H9 (cell line): Measurements from ENCODE around the gene RHOJ. TPM values are rescaled to one million over a fixed set of nuclear protein-coding genes. Genes with fewer than 3 reads are reported as not detected.
"Not testable (repeated sequence)": the region's sequence is repeated elsewhere in the genome, so short reads cannot be mapped to it uniquely, and the experiment has no call there.

Experiments used
- DNase-seq: peaks from one replicate; pipeline ENCODE4 v3.0.0-alpha.2; 2017
- H2AFZ ChIP-seq: one replicate; pipeline ENCODE4 v1.6.1; 2013; ENCODE audit warnings: mild to moderate bottlenecking, low read length, control low read depth, moderate library complexity
- H2AK5ac ChIP-seq: 2 replicates; pipeline ENCODE4 v1.6.1; 2013; ENCODE audit warnings: low read length, control low read depth, mixed read lengths; ENCODE audit not compliant: insufficient read length
- H2BK120ac ChIP-seq: one replicate; pipeline ENCODE4 v1.6.1; 2013; ENCODE audit warnings: low read depth, mild to moderate bottlenecking, low read length, control low read depth, inconsistent platforms; ENCODE audit not compliant: poor library complexity, severe bottlenecking
- H2BK12ac ChIP-seq: 2 replicates; pipeline ENCODE4 v1.6.1; 2013; ENCODE audit warnings: low read length, control low read depth, mixed read lengths, low read depth; ENCODE audit not compliant: insufficient read length
- H2BK15ac ChIP-seq: 2 replicates; pipeline ENCODE4 v1.6.1; 2013; ENCODE audit warnings: low read depth, low read length, control low read depth
- H2BK20ac ChIP-seq: one replicate; pipeline ENCODE4 v1.6.1; 2013; ENCODE audit warnings: low read depth, mild to moderate bottlenecking, low read length, control low read depth, inconsistent platforms; ENCODE audit not compliant: poor library complexity, severe bottlenecking
- H2BK5ac ChIP-seq: 2 replicates; pipeline ENCODE4 v1.6.1; 2013; ENCODE audit warnings: low read length, control low read depth, mixed read lengths; ENCODE audit not compliant: insufficient read length
- H3K14ac ChIP-seq: 2 replicates; pipeline ENCODE4 v1.6.1; 2013; ENCODE audit warnings: low read length, control low read depth; ENCODE audit not compliant: insufficient read depth
- H3K18ac ChIP-seq: 2 replicates; pipeline ENCODE4 v1.6.1; 2013; ENCODE audit warnings: low read depth, mild to moderate bottlenecking, mixed read lengths, low read length, control low read depth; ENCODE audit not compliant: insufficient read length
- H3K23ac ChIP-seq: 2 replicates; pipeline ENCODE4 v1.6.1; 2013; ENCODE audit warnings: low read length, control low read depth, mixed read lengths, low read depth; ENCODE audit not compliant: insufficient read length
- H3K23me2 ChIP-seq: 2 replicates; pipeline ENCODE4 v1.6.1; 2013; ENCODE audit warnings: low read depth, mild to moderate bottlenecking, mixed read lengths, low read length, control low read depth; ENCODE audit not compliant: insufficient read length, poor library complexity, severe bottlenecking
- H3K27ac ChIP-seq: 2 replicates; pipeline ENCODE4 v1.5.1; 2013; ENCODE audit warnings: low read length, control low read depth, mixed read lengths, low read depth; ENCODE audit not compliant: insufficient read length
- H3K27me3 ChIP-seq: 2 replicates; pipeline ENCODE4 v1.6.1; 2013; ENCODE audit warnings: low read length, control low read depth, inconsistent platforms; ENCODE audit not compliant: insufficient read depth
- H3K4ac ChIP-seq: 2 replicates; pipeline ENCODE4 v1.6.1; 2013; ENCODE audit warnings: low read depth, mild to moderate bottlenecking, control low read depth, inconsistent platforms, low read length, moderate library complexity
- H3K4me1 ChIP-seq: 2 replicates; pipeline ENCODE4 v1.6.1; 2013; ENCODE audit warnings: low read length, control low read depth, inconsistent platforms; ENCODE audit not compliant: insufficient read depth
- H3K4me2 ChIP-seq: 2 replicates; pipeline ENCODE4 v1.6.1; 2013; ENCODE audit warnings: low read length, control low read depth, mixed read lengths; ENCODE audit not compliant: insufficient read length, insufficient read depth
- H3K56ac ChIP-seq: 2 replicates; pipeline ENCODE4 v1.6.1; 2013; ENCODE audit warnings: low read depth, mild to moderate bottlenecking, mixed read lengths, low read length, control low read depth; ENCODE audit not compliant: insufficient read length
- H3K79me1 ChIP-seq: 2 replicates; pipeline ENCODE4 v1.6.1; 2013; ENCODE audit warnings: low read depth, mild to moderate bottlenecking, moderate library complexity, low read length, control low read depth, inconsistent platforms; ENCODE audit not compliant: insufficient read depth, poor library complexity, severe bottlenecking
- H3K79me2 ChIP-seq: 2 replicates; pipeline ENCODE4 v1.6.1; 2013; ENCODE audit warnings: low read length, control low read depth, inconsistent platforms; ENCODE audit not compliant: insufficient read depth
- H3K9ac ChIP-seq: 2 replicates; pipeline ENCODE4 v1.6.1; 2013; ENCODE audit warnings: low read length, control low read depth, mixed read lengths; ENCODE audit not compliant: insufficient read length; ENCODE audit errors: extremely low read depth
- H3K9me3 ChIP-seq: one replicate; pipeline ENCODE4 v1.6.1; 2013; ENCODE audit warnings: low read depth, low read length, inconsistent platforms; ENCODE audit not compliant: control insufficient read depth
- H3T11ph ChIP-seq: one replicate; pipeline ENCODE4 v1.6.1; 2013; ENCODE audit warnings: mild to moderate bottlenecking, low read length, control low read depth, inconsistent platforms
- H4K20me1 ChIP-seq: one replicate; pipeline ENCODE4 v1.6.1; 2013; ENCODE audit not compliant: control insufficient read depth, insufficient read length, insufficient read depth
- H4K5ac ChIP-seq: 2 replicates; pipeline ENCODE4 v1.6.1; 2013; ENCODE audit warnings: low read depth, mild to moderate bottlenecking, mixed read lengths, low read length, control low read depth; ENCODE audit not compliant: insufficient read length
- H4K8ac ChIP-seq: replicated peaks from 2 replicates; pipeline ENCODE4 v1.6.1; 2013; ENCODE audit warnings: low read length, control low read depth, mixed read lengths, low read depth; ENCODE audit not compliant: insufficient read length
- H4K91ac ChIP-seq: 2 replicates; pipeline ENCODE4 v1.6.1; 2013; ENCODE audit warnings: low read depth, mild to moderate bottlenecking, moderate library complexity, mixed read lengths, low read length, control low read depth; ENCODE audit not compliant: insufficient read length
- H3K27ac Mint-ChIP-seq, 3 experiments: 2 replicates in 2 of 3; 3 replicates in 1 of 3; pipeline ENCODE4 v1.8.0; 2020 to 2021; ENCODE audit warnings: mixed read lengths in 3 of 3, mild to moderate bottlenecking in 1 of 3, moderate library complexity in 1 of 3
- H3K27me3 Mint-ChIP-seq: 2 replicates; pipeline ENCODE4 v1.8.0; 2021; ENCODE audit warnings: low read depth, mild to moderate bottlenecking, moderate library complexity, mixed read lengths
- H3K36me3 Mint-ChIP-seq, 3 experiments: 2 replicates in 2 of 3; 3 replicates in 1 of 3; pipeline ENCODE4 v1.8.0; 2020 to 2021; ENCODE audit warnings: low read depth in 3 of 3, mixed read lengths in 3 of 3; ENCODE audit not compliant: insufficient read depth in 1 of 3
- H3K4me1 Mint-ChIP-seq, 2 experiments: 2 replicates each; pipeline ENCODE4 v1.8.0; 2020; ENCODE audit warnings: mixed read lengths in 2 of 2
- H3K4me3 Mint-ChIP-seq, 2 experiments: 2 replicates in 1 of 2; 3 replicates in 1 of 2; pipeline ENCODE4 v1.8.0; 2020 to 2021; ENCODE audit warnings: mild to moderate bottlenecking in 2 of 2, mixed read lengths in 2 of 2, moderate library complexity in 1 of 2
- H3K9me3 Mint-ChIP-seq, 2 experiments: 2 replicates in 1 of 2; 3 replicates in 1 of 2; pipeline ENCODE4 v1.8.0; 2020; ENCODE audit warnings: mild to moderate bottlenecking in 2 of 2, mixed read lengths in 2 of 2, moderate library complexity in 1 of 2
- CTCF ChIP-seq: fragments of 200-600 bp; sonication (generic); conservative IDR thresholded peaks from 3 replicates; pipeline ENCODE4 v1.8.0; 2021; ENCODE audit warnings: antibody characterized with exemption, mild to moderate bottlenecking
- WGBS: extraction: QIAGEN DNeasy Blood & Tissue Kit; methylation state at CpG from one replicate; pipeline ENCODE4 v1.1.7; 2013; ENCODE audit warnings: missing lambda C conversion rate, low lambda C conversion rate, mixed read lengths; ENCODE audit not compliant: insufficient read length; ENCODE audit errors: extremely low coverage; 5-methylcytosine and 5-hydroxymethylcytosine counted together
- total RNA-seq: library from RNA; stranded (reverse); gene quantifications from 2 replicates; pipeline ENCODE4 v1.2.1, GENCODE V29; 2021

The RHOJ gene
- total RNA-seq, 1 experiment from 2014 or later, result not detected

DNA sequence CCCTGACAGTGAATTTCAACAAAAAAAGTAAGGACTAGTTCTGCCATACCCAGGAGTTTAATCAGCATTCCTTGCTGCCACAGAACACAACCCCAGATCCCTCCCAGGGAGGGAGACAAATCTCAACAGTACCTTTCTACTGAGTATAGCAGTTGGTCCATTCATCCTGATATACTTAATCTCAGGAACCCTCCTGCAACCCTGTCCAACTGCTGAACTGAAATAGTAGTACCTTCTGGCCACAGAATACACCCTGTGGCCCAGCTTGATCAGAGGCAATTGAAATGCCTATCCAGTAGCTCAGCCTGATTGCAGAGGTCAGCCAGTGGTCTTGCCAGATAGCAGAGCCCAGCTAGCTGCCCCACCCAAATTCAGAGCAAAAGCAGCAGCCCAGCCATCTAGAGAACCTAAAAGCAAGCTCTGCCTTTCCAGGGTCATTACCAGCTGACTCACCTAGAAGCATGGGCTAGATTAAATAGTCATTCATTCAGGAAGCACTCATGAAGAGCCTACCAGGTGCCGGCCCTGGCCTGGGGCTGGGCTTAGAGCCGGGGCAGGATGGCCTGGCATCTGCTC, 40.0 kb upstream of the RHOJ start:
- no peak overlapping the region for H3K27ac ChIP-seq
- H2BK12ac ChIP-seq, result no peak overlapping the region
- H3K9me3 ChIP-seq, result peaks cover 5% of the 10 kb centered on the region
- H4K20me1 ChIP-seq, result no peaks in the 10 kb centered on the region
- H2AFZ ChIP-seq, result no peak overlapping the region
- no peak for TF ChIP-seq CTCF
- no peak overlapping the region for H3T11ph ChIP-seq
- no peak overlapping the region for H2BK20ac ChIP-seq
- no peak overlapping the region for H3K23ac ChIP-seq
- H3K23me2 ChIP-seq, result no peaks in the 10 kb centered on the region
- H3K56ac ChIP-seq, result no peak overlapping the region
- H3K18ac ChIP-seq, result no peak overlapping the region
- no peak overlapping the region for H2BK5ac ChIP-seq
- no peaks in the 10 kb centered on the region for H3K4me1 ChIP-seq
- H4K91ac ChIP-seq, result no peak overlapping the region
- peaks cover 22 to 24% of the 10 kb centered on the region in 2 experiments for H3K9me3 Mint-ChIP-seq
- H3K9ac ChIP-seq, result no peak overlapping the region
- H3K27me3 ChIP-seq, result no peaks in the 10 kb centered on the region; the same call in 1 of the 2 replicates
- H3K14ac ChIP-seq, result no peak overlapping the region
- no peaks in the 10 kb centered on the region; the same call in 1 of the 2 replicates for H3K27me3 Mint-ChIP-seq
- no peaks in the 10 kb centered on the region for H3K4me1 Mint-ChIP-seq
- no peak overlapping the region for H3K4me2 ChIP-seq
- no CpG with 5 or more reads among the region's 2 CpGs for WGBS
- no peak overlapping the region for H3K4ac ChIP-seq
- H2BK120ac ChIP-seq, result no peak overlapping the region
- DNase-seq, result no peak
- H3K79me1 ChIP-seq, result no peaks in the 10 kb centered on the region
- H3K4me3 Mint-ChIP-seq, result no peak overlapping the region
- H2BK15ac ChIP-seq, result no peak overlapping the region
- no peak overlapping the region for H4K8ac ChIP-seq
- no peak overlapping the region for H4K5ac ChIP-seq
- H3K79me2 ChIP-seq, result no peaks in the 10 kb centered on the region
- peaks cover 10 to 12% (median 12%) of the 10 kb centered on the region in 3 experiments for H3K36me3 Mint-ChIP-seq
- H2AK5ac ChIP-seq, result no peak overlapping the region
- peak overlapping the region in 1 of 3 experiments; percentile 77; a peak in 1 of 7 replicates for H3K27ac Mint-ChIP-seq

GRCh38 chr14:63165267-63165666, 39.0 kb upstream of the RHOJ start:
- not testable (repeated sequence) for H2BK5ac ChIP-seq, H2AFZ ChIP-seq, H3K14ac ChIP-seq, H3K9ac ChIP-seq, H4K91ac ChIP-seq, DNase-seq, H3K27me3 ChIP-seq, H2AK5ac ChIP-seq, H3K27me3 Mint-ChIP-seq, H3K9me3 ChIP-seq, H3K79me2 ChIP-seq, H3K56ac ChIP-seq, H2BK120ac ChIP-seq, H3K4me3 Mint-ChIP-seq, H2BK12ac ChIP-seq, H3T11ph ChIP-seq, H4K5ac ChIP-seq, H4K8ac ChIP-seq, H3K23me2 ChIP-seq, H3K23ac ChIP-seq, H3K27ac Mint-ChIP-seq, H2BK20ac ChIP-seq, H3K4me1 ChIP-seq, H3K79me1 ChIP-seq, H3K27ac ChIP-seq, H3K4ac ChIP-seq, H2BK15ac ChIP-seq, H3K4me1 Mint-ChIP-seq, H3K18ac ChIP-seq, H4K20me1 ChIP-seq, H3K4me2 ChIP-seq
- Mint-ChIP-seq H3K36me3 (peaks cover 10 to 17% (median 12%) of the 10 kb centered on the region in 3 experiments), H3K9me3 (peaks cover 24 to 29% of the 10 kb centered on the region in 2 experiments)
- WGBS, result no CpG with 5 or more reads among the region's 23 CpGs
